HG03108 (cell line): ENCODE data around the gene ACTR3C.
"Not testable (repeated sequence)": the region's sequence is repeated elsewhere in the genome, so short reads cannot be mapped to it uniquely, and the experiment has no call there.

Experiments used
- ATAC-seq: cut with Tn5 transposase; IDR thresholded peaks from one replicate; pipeline ENCODE4 v1.9.1; 2021; ENCODE audit warnings: moderate library complexity; ENCODE audit not compliant: unreplicated experiment

Gene ACTR3C

DNA sequence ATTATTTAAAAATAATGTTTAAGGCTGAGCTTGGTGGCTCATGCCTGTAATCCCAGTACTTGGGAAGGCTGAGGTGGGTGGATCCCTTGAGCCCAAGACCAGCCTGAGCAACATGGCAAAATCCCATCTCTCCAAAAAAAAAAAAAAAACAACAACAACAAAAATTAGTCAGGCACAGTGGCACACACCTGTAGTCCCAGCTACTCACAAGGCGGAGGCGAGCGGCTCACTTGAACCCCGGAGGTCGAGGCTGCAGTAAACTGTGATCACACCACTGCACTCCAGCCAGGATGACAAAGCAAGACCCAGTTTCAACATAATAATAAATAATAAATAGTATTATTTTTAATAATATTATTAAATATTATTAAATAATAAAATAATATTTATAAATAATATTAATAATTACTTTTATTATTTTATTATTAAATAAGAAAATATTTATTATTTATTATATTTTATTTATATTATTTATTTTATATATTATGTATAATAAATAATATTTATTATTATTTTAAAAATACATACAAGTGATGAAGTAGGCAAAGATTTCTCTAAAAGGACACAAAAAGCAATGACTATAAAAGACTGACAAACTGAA is 8.6 kb downstream of the ACTR3C start:
- no peak for ATAC-seq

DNA sequence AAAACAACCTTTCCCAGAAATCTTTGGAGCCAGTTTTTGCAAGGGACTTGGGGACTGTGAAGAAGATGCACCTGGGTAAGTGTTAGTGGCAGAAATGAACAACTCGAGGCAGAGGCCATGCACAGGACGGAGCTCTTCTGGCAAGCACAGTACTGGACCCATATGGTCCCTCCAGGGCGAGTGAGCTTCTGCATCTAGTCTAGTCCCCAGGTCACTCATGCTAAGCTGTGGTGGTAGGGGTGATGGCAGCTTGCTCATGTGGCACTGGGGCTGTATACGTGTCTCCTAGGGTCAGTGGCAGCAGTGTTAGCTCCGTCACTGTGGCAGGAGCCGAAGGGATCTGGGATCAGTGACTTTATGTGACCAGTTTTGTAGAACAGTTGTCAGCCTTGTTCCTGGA is 9.5 kb downstream of the ACTR3C start:
- no peak for ATAC-seq

DNA sequence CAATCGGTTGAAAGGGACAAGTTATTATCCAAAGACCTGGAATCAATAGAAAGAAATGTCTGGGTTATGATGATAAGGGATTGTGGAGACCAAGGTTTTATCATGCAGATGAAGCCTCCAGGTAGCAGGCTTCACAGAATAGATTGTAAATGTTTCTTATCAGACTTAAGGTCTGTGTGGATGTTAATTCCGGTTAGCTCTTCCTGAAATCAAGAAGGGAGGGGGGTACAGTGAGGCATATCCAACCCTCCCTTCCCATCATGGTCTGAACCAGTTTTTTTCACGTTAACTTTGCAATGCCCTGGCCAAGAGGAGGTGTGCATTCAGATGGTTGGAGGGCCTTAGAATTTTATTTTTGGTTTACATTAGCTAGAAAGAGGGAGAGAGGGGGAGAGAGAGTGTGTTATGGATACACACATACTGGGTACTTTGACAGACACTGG is 10.0 kb downstream of the ACTR3C start:
- no peak for ATAC-seq

DNA sequence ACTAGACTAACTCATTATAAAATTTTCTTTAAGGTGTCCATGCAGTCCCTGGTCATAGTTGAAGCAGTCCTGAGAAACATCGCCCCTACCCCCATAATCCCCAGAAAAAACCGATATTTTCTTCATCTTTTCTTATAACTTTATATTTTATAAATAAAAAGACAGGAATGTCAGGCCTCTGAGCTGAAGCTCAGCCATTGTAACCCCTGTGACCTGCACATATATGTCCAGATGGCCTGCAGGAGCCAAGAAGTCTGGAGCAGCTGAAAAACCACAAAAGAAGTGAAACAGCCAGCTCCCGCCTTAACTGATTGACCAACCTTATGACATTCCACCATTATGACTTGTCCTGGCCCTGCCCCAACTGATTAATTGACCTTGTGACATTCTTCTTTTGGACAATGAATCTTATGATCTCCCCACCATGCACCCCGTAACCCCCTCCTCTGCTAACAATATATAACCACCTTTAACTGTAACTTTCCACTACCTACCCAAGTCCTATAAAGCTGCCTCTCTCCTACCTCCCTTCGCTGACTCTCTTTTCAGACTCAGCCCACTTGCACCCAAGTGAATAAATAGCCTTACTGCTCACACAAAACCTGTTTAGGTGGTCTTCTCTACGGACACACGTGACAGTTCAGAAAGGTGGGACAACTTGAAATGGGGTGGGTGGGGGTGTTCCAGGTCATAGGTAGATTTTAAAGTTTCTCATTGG is 10.5 kb downstream of the ACTR3C start:
- ATAC-seq = not testable (repeated sequence)

DNA sequence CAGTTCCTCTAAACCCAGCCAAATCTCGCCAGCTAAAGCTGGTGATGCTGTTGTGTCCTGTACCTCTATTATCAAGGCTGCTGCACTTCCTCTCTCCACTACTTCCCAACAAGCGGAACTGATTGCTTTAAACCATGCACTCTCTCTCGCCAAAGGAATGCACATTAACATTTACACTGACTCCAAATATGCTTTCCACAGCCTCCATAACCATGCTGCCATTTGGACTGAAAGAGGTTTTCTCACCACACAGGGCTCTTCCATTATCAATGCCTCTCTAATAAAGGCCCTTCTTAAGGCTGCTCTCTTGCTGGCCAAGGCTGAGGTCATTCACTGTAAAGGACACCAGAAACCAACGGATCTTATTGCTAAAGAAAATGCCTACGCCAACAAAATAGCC is 11.6 kb downstream of the ACTR3C start:
- ATAC-seq = no peak

DNA sequence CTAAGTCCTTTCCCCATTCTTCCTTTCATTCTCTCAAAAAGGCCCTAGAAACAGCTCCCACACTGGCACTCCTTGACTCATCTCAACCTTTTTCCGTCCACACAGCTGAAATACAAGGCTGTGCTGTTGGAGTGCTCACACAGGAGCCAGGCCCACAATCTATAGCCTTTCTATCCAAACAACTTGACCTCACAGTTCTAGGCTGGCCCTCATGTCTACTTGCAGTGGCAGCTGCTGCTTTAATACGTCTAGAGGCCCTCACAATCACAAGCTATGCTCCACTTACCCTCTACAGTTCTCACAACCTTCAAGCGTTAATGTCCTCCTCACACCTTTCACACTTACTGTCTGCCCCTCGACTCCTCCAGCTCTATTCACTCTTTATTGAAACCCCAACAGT is 12.2 kb downstream of the ACTR3C start:
- ATAC-seq = no peak

DNA sequence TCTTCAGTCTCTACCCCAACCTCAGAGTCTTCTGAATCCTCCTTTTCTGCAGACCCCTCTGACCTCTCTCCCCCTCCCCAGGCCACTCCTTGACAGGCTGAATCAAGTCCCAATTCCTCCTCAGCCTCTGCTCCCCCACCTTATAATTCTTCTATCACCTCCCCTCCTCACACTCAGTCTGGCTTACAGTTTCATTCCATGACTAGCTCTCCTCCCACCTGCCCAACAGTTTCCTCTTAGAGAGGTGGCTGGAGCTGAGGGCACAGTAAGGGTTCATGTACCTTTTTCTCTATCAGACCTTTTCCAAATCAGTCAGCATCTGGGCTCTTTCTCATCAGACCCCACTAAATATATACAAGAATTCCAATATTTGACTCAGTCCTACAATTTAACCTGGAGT is 14.8 kb downstream of the ACTR3C start:
- no peak for ATAC-seq

DNA sequence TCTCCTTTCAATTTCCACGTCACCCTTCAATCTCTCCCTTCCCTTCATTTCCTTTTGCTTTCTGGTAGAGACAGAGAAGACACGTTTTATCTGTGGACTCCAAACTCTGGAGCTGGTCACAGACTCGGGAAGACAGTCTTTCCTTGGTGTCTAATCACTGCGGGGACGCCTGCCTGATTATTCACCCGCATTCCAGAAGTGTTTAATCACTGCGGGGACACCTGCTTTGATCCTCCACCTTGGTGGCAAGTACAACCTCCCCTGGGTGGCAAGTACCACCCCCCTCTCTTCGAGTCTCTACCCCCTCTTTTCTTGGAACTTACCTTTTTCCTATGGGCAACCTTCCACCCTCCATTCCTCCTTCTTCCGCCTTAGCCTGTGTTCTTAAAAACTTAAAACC is 15.4 kb downstream of the ACTR3C start:
- ATAC-seq = no peak

DNA sequence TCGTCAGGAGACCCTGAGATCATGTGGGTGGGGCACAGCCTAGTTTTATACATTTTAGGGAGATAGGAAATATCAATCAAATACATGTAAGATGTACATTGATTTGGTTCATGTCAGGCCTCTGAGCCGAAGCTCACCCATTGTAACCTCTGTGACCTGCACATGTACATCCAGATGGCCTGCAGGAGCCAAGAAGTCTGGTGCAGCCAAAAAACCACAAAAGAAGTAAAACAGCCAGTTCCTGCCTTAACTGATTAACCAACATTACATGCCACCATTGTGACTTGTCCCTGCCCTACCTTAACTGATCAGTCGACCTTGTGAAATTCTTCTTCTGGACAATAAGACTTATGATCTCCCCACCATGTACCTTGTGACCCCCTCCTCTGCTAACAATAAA is 16.2 kb downstream of the ACTR3C start:
- no peak for ATAC-seq

DNA sequence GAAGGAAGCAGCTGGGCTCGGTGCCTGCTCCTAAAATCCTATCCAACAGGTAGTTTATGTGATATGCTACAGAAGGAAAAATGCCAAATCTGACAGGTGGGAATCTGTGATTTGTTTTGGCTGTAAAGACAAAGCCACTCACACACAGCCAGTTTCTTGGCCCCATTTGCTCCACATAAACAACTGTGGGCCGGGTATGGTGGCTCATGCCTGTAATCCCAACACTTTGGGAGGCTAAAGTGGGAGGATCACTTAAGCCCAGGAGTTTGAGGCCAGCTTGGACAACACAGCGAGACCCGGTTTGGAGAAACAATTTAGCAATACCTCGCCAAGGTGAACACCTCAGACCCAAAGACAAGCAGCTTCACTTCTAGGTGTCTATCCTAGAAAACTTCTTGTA is 17.0 kb downstream of the ACTR3C start:
- ATAC-seq = not testable (repeated sequence)

DNA sequence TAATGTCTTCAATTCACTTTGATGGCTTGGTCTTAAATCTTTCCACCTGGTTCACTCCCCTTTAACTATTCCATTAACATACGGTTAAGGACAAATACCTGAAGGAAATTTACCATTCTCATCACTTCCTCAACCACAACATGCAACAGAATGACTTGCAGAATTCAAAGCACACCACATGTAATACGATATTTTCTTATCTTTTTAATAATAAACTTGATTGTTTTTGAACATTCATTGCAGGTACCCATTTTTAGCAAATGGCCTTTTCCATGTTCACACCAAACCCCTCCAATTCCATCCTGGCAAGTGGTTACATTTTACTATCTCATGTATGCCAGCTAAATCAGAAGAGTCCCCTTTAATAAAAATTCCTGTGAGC is 17.5 kb downstream of the ACTR3C start:
- ATAC-seq = not testable (repeated sequence)

DNA sequence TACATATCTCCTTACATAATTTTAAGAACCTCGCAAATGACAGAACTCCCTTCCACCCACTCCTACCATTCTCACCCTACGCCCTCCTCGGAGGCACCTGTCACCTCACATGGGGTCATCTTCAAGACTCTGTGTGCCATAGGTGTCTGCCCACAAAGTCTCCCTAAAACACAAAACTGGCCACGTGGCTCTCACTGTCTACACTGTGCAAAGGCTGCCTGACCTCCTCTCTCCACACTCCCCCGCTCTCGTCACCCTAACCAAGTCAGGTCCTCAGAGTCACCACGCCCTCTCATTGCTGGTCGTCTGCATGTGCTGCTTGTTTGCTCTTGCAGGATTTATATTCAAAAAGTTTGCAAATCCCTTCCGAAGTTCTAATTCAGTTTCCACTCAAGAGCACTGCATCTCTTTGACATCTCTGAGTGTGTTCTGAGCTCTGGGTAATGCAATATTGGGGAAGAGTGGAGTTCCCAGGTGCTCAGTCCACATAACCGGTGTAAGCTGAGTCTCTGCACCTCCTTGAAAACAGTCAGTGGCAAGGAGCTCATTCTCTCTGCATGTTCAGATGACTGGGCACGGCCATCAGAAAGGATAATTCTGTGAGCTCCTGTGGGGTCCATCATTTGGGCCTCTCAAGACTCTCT is 18.0 kb downstream of the ACTR3C start:
- not testable (repeated sequence) for ATAC-seq

DNA sequence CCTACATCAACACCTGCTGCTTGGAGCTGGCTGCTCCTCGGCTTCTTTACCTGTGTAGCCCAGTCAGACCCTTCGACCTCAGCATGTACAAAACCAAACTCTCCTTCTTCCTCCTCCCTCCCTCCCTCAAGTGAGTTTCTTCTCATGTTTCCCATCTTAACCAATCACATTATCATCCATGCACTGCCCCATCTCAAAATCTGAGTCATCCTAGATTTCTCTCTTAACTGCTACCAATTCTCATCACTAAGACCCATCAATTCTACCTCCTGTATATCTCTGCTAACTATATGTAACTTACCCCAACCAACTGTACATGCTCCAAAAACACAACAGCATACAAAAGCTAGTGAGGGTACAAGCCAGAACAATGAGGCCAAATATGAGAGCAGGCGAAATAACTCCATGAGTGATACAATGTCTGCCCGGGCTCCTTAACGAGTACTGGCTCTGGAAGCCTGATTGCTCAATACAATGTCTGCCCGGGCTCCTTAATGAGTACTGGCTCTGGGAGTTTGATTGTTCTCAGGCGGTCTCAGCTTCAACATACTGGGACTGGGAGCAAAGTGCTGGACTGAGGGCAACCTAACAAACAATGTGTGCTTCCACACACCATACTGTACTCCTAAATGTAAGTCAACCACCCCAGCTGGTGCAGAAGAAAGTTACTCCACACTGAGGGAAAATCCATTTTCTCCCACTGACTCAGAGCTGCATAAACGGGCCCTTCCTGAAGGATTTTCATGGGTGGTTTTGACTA is 18.7 kb downstream of the ACTR3C start:
- not testable (repeated sequence) for ATAC-seq

DNA sequence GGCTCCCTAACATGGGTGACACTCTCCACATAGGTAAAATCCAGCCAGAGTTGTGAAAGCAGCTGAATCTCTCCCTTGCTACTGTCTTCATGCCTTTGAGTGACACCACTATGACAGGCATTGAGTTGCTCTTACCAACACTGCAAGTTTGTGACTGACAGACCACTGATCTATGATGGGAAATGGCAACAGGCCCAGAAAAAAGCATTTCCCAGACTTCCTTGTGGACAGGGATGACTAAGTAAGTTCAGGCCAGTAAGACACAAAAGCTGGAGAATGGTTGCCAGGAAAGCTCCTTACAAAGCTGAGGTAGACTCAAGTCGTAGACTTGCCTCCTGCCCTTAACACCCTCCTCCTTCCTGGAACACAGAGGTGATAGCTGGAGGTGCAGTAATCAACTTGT is 20.4 kb downstream of the ACTR3C start:
- ATAC-seq = not testable (repeated sequence)

DNA sequence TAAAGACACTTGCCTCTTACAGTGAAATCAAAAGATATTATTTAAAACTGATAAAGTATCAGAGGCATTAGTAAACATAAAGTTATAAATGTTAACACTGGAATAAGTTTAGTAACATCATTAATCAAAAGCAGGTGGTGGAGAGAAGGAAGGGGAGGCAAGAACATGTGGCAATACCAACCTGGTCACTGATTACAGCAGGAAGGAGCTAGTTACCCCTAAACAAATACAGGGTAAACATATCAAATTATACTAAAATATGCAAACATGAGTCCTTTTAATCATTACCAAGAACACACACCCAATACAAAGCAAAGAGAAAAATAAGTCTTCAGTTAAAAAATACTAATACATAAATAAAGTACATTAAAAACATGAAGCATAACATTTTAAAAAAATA is 25.4 kb downstream of the ACTR3C start:
- not testable (repeated sequence) for ATAC-seq

DNA sequence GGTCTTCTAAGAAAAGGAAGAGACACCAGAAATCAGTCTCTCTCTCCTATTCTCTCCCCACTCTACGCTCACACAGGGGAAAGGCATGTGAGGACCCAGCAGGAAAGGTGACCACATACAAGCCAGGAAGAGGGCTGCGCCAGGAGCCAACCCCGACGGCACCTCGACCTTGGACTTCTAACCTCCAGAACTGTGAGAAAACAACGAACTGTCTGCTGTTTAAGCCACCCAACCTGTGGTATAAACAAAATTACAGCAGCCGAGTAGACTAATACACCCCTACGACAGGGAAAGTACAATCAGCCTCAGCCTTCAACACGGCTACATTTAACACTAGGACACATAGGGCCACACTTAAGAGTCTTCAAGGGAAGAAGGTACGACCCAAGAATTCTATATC is 26.5 kb downstream of the ACTR3C start:
- ATAC-seq = not testable (repeated sequence)

DNA sequence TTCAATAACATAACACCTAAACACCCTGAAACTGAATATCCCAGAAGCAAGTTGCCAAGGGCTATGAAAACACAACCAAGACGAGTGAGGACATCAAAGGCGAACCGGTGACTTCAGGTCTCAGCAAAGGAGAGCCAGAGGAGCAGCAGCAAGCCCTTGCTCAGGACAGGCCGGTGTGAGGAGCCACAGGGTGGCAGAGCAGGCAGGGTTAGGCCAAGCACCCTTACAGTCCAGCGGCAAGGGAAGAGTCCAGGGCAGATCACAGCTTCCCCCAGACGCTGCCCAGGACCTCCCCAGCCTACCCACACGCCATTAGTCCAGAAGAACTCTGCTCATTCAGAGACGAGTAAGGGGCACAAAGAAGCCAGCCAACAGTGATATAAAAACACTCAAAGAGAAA is 27.7 kb downstream of the ACTR3C start:
- not testable (repeated sequence) for ATAC-seq

DNA sequence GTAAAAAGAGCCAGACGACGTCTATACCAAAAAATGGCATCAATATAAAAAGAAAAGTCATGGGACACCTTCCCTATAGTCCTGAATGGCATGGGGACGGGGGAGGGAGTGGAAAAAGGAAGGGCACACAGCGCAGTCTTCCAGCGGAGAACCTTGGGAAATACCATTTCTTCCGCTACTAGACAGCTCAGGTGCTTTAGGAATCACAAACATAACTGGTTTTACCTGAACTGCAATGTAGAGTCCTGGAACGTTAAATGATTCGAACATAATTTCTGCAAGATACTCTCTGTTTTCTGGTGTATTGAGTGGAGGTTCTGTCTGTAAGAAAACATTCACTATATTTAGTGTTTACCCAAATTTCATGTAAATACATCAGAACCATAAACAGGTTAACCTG is 28.3 kb downstream of the ACTR3C start:
- ATAC-seq = not testable (repeated sequence)

DNA sequence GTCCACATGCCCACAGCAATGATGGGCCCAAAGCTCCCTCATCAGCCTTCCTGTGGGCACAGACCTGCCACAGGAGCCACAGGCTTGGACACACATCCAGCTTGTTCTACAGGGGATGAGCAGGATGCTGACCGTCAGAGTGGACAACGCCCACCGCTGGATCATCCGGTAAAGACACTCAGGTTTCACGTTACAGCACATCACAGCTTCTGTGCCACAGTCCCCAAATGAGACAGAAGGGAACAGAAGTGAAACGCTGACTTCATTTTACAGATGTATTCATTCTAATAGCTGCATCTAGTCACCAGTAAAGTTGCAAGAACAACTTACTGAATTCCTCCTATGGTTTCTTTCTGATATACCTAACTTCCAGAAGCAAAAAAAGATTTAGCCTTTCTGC is 33.0 kb downstream of the ACTR3C start:
- not testable (repeated sequence) for ATAC-seq

DNA sequence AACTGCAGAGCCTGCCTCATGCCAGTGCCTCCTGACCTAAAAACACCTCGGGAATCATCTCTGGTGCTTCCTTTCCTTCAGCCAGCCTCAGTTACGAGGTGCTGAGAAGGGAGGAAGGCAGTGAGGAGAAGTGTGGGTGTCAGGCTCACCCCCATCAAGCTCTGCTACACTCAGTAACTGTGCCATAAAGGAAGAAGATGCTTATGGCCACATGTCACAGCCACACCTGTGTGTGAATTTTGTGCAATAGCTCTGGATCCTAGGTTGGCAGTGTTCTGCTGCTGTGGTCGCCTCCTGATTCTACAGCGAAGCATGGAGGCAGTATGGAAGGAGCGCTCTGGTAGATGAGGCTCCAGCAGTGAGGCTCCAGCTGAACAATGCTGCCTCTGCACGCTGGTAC is 34.5 kb downstream of the ACTR3C start:
- not testable (repeated sequence) for ATAC-seq

DNA sequence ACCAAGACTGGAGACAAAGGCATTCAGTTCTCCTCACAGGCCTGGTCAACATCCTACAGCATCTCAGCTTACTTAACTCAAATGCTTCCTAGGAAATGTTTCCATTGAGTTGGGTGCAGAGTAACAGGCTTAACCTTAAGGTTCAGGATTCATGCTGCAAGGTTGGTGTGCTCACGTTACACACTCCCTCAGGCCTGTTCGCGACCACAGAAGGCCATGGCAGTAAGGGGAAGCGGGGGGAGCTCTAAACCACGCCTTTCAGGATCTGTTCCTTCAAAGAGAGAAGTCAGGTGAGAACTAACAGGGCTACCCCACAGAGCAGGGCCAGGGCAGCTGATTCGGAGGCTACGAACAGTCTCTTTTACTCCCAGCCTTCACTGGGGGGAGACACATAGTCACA is 35.5 kb downstream of the ACTR3C start:
- not testable (repeated sequence) for ATAC-seq
